Measurements from ENCODE around the gene HHAT. TPM values are rescaled to one million over a fixed set of nuclear protein-coding genes. Genes with fewer than 3 reads are reported as not detected.

The HHAT gene
- total RNA-seq, 1 donor from 2014 or later, result 5.3 TPM

DNA sequence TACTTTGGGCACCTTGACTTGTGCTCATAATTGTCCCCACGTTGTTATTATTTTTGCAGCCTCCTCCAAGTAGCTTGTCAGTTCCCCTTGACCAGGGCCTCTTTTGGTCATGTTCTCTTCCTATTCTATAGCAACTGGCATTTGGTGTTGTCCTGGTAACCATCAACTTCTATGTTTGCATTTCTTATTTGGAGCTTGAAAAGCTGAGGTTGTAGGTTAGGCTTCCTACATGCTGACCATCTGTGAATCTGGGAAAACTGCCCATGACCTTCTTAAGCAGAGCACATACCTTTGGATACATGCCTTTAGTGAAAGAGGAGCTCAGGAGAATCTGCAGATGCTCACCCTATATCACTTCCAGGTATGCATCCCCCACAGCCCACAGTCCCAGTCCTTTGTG is 160.8 kb downstream of the HHAT start:
- H3K27me3 ChIP-seq (ENCODE audit: low read depth), result no peaks in the 10 kb centered on the region
- TF ChIP-seq, protein P1, sequence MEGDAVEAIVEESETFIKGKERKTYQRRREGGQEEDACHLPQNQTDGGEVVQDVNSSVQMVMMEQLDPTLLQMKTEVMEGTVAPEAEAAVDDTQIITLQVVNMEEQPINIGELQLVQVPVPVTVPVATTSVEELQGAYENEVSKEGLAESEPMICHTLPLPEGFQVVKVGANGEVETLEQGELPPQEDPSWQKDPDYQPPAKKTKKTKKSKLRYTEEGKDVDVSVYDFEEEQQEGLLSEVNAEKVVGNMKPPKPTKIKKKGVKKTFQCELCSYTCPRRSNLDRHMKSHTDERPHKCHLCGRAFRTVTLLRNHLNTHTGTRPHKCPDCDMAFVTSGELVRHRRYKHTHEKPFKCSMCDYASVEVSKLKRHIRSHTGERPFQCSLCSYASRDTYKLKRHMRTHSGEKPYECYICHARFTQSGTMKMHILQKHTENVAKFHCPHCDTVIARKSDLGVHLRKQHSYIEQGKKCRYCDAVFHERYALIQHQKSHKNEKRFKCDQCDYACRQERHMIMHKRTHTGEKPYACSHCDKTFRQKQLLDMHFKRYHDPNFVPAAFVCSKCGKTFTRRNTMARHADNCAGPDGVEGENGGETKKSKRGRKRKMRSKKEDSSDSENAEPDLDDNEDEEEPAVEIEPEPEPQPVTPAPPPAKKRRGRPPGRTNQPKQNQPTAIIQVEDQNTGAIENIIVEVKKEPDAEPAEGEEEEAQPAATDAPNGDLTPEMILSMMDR (IDR thresholded peaks at IDR 0.05), result no peak
- no peak overlapping the region for H3K4me3 ChIP-seq
- no peak for ATAC-seq
- H3K4me1 ChIP-seq, result no peaks in the 10 kb centered on the region
- intact Hi-C loops (cut with DNase I), result no loop called here
- no peak overlapping the region for H3K27ac ChIP-seq
- H3K36me3 ChIP-seq, result no peaks in the 10 kb centered on the region
- no peaks in the 10 kb centered on the region for H3K9me3 ChIP-seq
- DNase-seq, result no peak

DNA sequence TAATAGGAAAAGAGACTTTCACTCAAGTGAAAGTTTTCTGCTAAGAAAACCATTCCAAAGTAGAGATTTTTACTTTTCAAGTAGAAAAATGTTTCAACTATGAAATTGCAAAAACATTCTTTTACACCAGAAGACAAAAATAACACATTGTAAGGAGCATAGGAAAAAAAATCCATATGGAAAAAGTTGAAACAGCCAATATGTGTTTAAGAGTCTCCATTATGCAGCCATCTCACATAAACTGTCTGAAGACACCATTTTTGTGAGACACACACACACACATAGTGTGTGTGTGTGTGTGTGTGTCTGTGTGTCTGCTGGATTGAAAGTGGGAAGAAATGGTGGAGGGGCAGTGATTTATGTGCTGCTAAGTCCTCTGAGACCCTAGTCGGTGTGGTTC is 162.1 kb downstream of the HHAT start:
- no peaks in the 10 kb centered on the region for H3K36me3 ChIP-seq
- intact Hi-C loops (cut with DNase I), result no loop called here
- H3K27ac ChIP-seq, result no peak overlapping the region
- H3K4me1 ChIP-seq, result no peaks in the 10 kb centered on the region
- no peaks in the 10 kb centered on the region for H3K9me3 ChIP-seq
- H3K4me3 ChIP-seq, result no peak overlapping the region
- TF ChIP-seq, protein P1 (IDR thresholded peaks at IDR 0.05), result no peak
- no peaks in the 10 kb centered on the region for H3K27me3 ChIP-seq (ENCODE audit: low read depth)
- DNase-seq (no peak), ATAC-seq (no peak)

DNA sequence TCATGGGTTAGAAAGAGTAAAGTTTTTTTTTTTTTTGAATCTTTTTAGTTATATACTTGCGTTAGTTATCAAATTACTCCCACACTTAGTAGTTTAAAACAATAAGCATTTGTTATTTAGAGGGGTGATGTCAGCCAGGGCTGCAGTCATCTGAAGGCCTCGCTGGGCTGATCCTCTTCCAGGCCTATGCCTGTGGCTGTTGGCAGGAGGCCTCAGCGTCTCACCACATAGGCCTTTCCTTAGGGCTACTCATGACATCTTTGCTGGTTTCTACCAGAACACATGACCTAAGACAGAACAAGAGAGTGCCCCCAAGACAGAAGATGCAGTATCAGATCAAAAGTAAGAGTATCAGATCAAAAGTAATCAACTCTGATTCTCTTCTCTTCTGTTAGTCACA is 167.4 kb downstream of the HHAT start:
- Histone ChIP-seq H3K27me3 (ENCODE audit: low read depth) (no peaks in the 10 kb centered on the region), H3K9me3 (no peaks in the 10 kb centered on the region), H3K4me1 (no peaks in the 10 kb centered on the region), H3K36me3 (no peaks in the 10 kb centered on the region), H3K4me3 (no peak overlapping the region), H3K27ac (no peak overlapping the region)
- DNase-seq, result no peak
- ATAC-seq, result no peak
- intact Hi-C loops (cut with DNase I), result no loop called here
- TF ChIP-seq, protein P1 (IDR thresholded peaks at IDR 0.05), result no peak

DNA sequence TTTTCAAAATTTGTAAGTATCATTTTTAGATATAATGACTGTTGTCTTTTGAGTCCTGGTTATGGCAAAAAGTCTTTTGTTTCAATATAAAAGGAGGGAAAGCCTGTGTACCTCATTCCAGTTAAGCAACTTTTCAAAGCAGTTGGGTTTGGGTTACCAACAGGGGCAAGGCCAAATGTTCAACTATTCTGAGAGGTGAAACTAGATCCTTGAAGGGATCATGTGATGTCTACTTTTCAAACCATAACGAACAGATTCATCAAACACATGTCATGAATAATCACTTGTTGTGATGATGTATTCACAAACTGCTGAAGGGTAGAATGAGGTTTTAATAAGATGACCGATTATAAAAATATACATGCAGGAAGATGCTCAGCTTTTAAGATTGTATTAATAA is 171.3 kb downstream of the HHAT start:
- DNase-seq, result no peak
- no peaks in the 10 kb centered on the region for H3K4me1 ChIP-seq
- TF ChIP-seq, protein P1 (IDR thresholded peaks at IDR 0.05), result no peak
- H3K36me3 ChIP-seq, result no peaks in the 10 kb centered on the region
- no peak for ATAC-seq
- H3K9me3 ChIP-seq, result no peaks in the 10 kb centered on the region
- H3K27me3 ChIP-seq (ENCODE audit: low read depth), result no peaks in the 10 kb centered on the region
- no peak overlapping the region for H3K4me3 ChIP-seq
- intact Hi-C loops (cut with DNase I), result no loop called here
- H3K27ac ChIP-seq, result no peak overlapping the region

DNA sequence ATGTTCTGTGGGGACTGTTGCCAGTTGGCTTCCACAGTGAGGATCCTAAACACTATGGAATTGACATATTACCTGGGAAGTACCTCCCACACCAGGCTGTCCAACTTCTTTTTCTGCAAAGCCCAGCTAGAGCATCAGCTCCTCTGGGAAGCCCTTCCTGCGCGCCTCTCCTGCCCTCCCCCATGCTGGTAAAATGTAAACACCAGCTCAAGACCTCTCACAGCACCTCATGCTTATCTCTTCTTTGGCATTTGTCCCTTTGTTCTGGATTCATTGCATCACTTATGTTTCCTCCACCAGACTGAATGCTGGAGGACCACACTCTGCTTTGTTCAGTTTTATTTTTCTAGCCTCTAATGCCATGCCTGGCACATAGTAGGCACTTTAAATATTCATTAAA is 172.1 kb downstream of the HHAT start:
- no peaks in the 10 kb centered on the region for H3K4me1 ChIP-seq
- DNase-seq (no peak), ATAC-seq (no peak)
- H3K4me3 ChIP-seq, result no peak overlapping the region
- intact Hi-C loops (cut with DNase I), result no loop called here
- H3K27ac ChIP-seq, result no peak overlapping the region
- H3K27me3 ChIP-seq (ENCODE audit: low read depth), result no peaks in the 10 kb centered on the region
- H3K36me3 ChIP-seq, result no peaks in the 10 kb centered on the region
- H3K9me3 ChIP-seq, result no peaks in the 10 kb centered on the region
- TF ChIP-seq, protein P1 (IDR thresholded peaks at IDR 0.05), result no peak

DNA sequence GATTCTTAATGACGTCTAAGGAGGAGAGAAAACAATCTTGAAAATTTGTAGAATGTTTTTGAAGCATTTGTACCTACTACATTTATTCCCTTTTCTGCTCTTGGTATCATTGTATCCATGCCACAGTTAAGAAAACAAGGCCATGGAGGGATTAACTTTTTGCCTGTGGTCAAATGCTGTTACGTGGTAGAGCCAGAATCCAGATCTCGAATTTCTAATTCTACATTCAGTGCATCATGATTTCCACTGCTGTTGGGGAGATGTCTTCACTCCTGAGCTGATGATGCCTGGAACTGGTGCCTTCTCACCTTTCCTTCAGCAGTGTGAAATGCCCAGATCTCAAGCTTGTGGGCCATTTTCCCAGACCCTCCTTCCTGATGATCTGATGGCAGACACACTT is 175.6 kb downstream of the HHAT start:
- Histone ChIP-seq H3K9me3 (no peaks in the 10 kb centered on the region), H3K36me3 (no peaks in the 10 kb centered on the region), H3K4me1 (no peaks in the 10 kb centered on the region), H3K27ac (no peak overlapping the region), H3K27me3 (ENCODE audit: low read depth) (no peaks in the 10 kb centered on the region), H3K4me3 (no peak overlapping the region)
- TF ChIP-seq, protein P1 (IDR thresholded peaks at IDR 0.05), result no peak
- no peak for DNase-seq
- intact Hi-C loops (cut with DNase I), result no loop called here
- ATAC-seq, result no peak

Data from lower lobe of right lung (tissue), 2 donors.